Heart right ventricle (tissue), 16 donors: ENCODE measurements around the gene UBE3C. TPM values are rescaled to one million over a fixed set of nuclear protein-coding genes. Genes with fewer than 3 reads are reported as not detected.

Experiments
- ATAC-seq, 8 donors: fragments of 200-7000 bp; cut with Tn5 transposase; one replicate each; pipeline ENCODE4 v1.9.1; 2020; ENCODE audit warnings: mild to moderate bottlenecking in 8 of 8, moderate library complexity in 8 of 8, moderate number of reproducible peaks in 1 of 8
- DNase-seq, 2 donors: peaks; one replicate each; pipeline ENCODE4 v3.0.0-alpha.2; 2020
- H3K27ac ChIP-seq, 10 donors: fragments of 200-600 bp; sonication (generic) in 2 of 10; one replicate each; pipeline versions ENCODE4 v1.5.0 to v1.8.0; 2020 to 2022; ENCODE audit warnings: mild to moderate bottlenecking in 3 of 10
- H3K27me3 ChIP-seq, 7 donors: fragments of 200-600 bp; one replicate each; pipeline ENCODE4 v1.8.0; 2021 to 2022; ENCODE audit warnings: mild to moderate bottlenecking in 2 of 7
- H3K36me3 ChIP-seq, 9 donors: fragments of 200-600 bp; sonication (generic) in 1 of 9; one replicate each; pipeline versions ENCODE4 v1.5.0 to v1.8.0; 2020 to 2022; ENCODE audit warnings: mild to moderate bottlenecking in 2 of 9
- H3K4me1 ChIP-seq, 9 donors: fragments of 200-600 bp; sonication (generic) in 1 of 9; one replicate each; pipeline versions ENCODE4 v1.5.0 to v1.8.0; 2020 to 2022; ENCODE audit warnings: mild to moderate bottlenecking in 4 of 9
- H3K4me3 ChIP-seq, 10 donors: fragments of 200-600 bp; sonication (generic) in 2 of 10; one replicate each; pipeline versions ENCODE4 v1.5.0 to v1.8.0; 2020 to 2022; ENCODE audit warnings: mild to moderate bottlenecking in 7 of 10, moderate library complexity in 2 of 10
- H3K9me3 ChIP-seq, 11 donors: fragments of 200-600 bp in 10 of 11; sonication (generic) in 2 of 11; one replicate each; pipeline versions ENCODE4 v1.5.0 to v1.8.0; 2013 to 2022; ENCODE audit warnings: mild to moderate bottlenecking in 2 of 11, control low read depth in 1 of 11, moderate library complexity in 1 of 11
- WGBS, 2 donors: extraction: QIAGEN DNeasy Blood & Tissue Kit; methylation state at CpG; one replicate each; pipeline ENCODE4 v1.1.7; 2013; ENCODE audit warnings: inconsistent platforms in 1 of 2; 5-methylcytosine and 5-hydroxymethylcytosine counted together
- intact Hi-C, 10 donors: fragments of 100-400 bp; cut with DNase I; formaldehyde crosslinking; loops; one replicate each; pipeline versions ENCODE4 v1.11.1 to v1.14.2; 2022
- polyA plus RNA-seq, 2 donors: library from polyadenylated mRNA; stranded (reverse); fragments of 200-250 nt; gene quantifications; one replicate each; pipeline ENCODE4 v1.2.3, GENCODE V29; 2013
- total RNA-seq, 10 donors: library from RNA; stranded (reverse); fragmentation: NEBNext Ultra II Directional in 3 of 10; extraction: Animal tissue kit (Norgen Biotek cat#: 25700) in 3 of 10; gene quantifications; one replicate each; pipeline versions ENCODE4 v1.2.1 to v1.2.4, GENCODE V29; 2021 to 2023
- TF ChIP-seq, protein P1 (sequence below), 9 donors: fragments of 200-600 bp; sonication (generic) in 2 of 9; IDR thresholded peaks; one replicate each; pipeline versions ENCODE4 v1.5.0 to v1.8.0; 2021 to 2022; ENCODE audit warnings: antibody characterized with exemption in 9 of 9, mild to moderate bottlenecking in 5 of 9, moderate library complexity in 1 of 9
- donor health status: Arrhythmogenic right ventricular cardiomyopathy.
- donor health status: ischemic (EF 13 %, LVEDD 7.1; RV severe dilation, severe dysfunction).
- donor health status: healthy with polysubstance abuse.
- donor health status: DM: no; HTN: yes; CAD: no.
- donor health status: DM: no; HTN: no; CAD: no.
- donor health status: ischemic (EF 25% LVEDD 6.9; RV normal size, moderate dysfunction).
- donor health status: ischemic (EF 25% LVEDD 5.7; RV mildly dilated, moderate dysfunction).
- donor health status: healthy.
- donor health status: DM: yes; HTN: yes; CAD: no.
- donor health status: Ischemic cardiomyopathy.
- donor health status: ischemic (EF 35%, LVEDD 5.7; RV mildly dilated, moderate dysfunction).
- donor health status: nonischemic (EF 11% LVEDD 7.7; RV severe dilation, severe dysfunction).
- donor health status: DM: yes; HTN: yes; CAD: no.
- donor health status: PGD.
- donor health status: ischemic (EF 29% LVEDD 5.4; RV normal size, mild dysfunction).
- donor health status: nonischemic (EF 23%, LVEDD 6.1; RV moderate dilation, normal function).

Gene UBE3C
- total and polyA plus RNA-seq, 12 donors, result 10.5 to 53.8 (median 48.8) TPM

GRCh38 chr7:157111311-157111710 lies 27.4 kb upstream of the UBE3C start:
- no peak overlapping the region for H3K27ac ChIP-seq
- no peaks in the 10 kb centered on the region for H3K36me3 ChIP-seq
- peaks cover 0 to 24% (median 0%) of the 10 kb centered on the region in 11 donors for H3K9me3 ChIP-seq
- 83 to 85% methylated on average over 9 of the region's 9 CpGs for WGBS, 2 donors
- intact Hi-C loops, result no loop called here
- TF ChIP-seq, protein P1, sequence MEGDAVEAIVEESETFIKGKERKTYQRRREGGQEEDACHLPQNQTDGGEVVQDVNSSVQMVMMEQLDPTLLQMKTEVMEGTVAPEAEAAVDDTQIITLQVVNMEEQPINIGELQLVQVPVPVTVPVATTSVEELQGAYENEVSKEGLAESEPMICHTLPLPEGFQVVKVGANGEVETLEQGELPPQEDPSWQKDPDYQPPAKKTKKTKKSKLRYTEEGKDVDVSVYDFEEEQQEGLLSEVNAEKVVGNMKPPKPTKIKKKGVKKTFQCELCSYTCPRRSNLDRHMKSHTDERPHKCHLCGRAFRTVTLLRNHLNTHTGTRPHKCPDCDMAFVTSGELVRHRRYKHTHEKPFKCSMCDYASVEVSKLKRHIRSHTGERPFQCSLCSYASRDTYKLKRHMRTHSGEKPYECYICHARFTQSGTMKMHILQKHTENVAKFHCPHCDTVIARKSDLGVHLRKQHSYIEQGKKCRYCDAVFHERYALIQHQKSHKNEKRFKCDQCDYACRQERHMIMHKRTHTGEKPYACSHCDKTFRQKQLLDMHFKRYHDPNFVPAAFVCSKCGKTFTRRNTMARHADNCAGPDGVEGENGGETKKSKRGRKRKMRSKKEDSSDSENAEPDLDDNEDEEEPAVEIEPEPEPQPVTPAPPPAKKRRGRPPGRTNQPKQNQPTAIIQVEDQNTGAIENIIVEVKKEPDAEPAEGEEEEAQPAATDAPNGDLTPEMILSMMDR (IDR thresholded peaks at IDR 0.05), result no peak
- DNase-seq (no peak), ATAC-seq (no peak)
- peaks cover 0 to 27% (median 6%) of the 10 kb centered on the region in 7 donors for H3K27me3 ChIP-seq
- no peaks in the 10 kb centered on the region for H3K4me1 ChIP-seq
- H3K4me3 ChIP-seq, result no peak overlapping the region

- 86 to 89% methylated on average over 8 of the region's 8 CpGs for WGBS, 2 donors
- Histone ChIP-seq H3K36me3 (no peaks in the 10 kb centered on the region), H3K9me3 (peaks cover 0 to 24% (median 0%) of the 10 kb centered on the region in 11 donors), H3K27ac (no peak overlapping the region), H3K4me1 (no peaks in the 10 kb centered on the region), H3K27me3 (peaks cover 0 to 27% (median 6%) of the 10 kb centered on the region in 7 donors), H3K4me3 (no peak overlapping the region)
- no peak for DNase-seq
- intact Hi-C loops, result no loop called here
- TF ChIP-seq, protein P1 (IDR thresholded peaks at IDR 0.05), result no peak
- ATAC-seq, result no peak
Measured at GRCh38 chr7:157112706-157113105, 26.0 kb upstream of the UBE3C start.

GRCh38 chr7:157113607-157114006 lies 25.1 kb upstream of the UBE3C start:
- DNase-seq (no peak), ATAC-seq (no peak)
- TF ChIP-seq, protein P1 (IDR thresholded peaks at IDR 0.05), result no peak
- Histone ChIP-seq H3K27me3 (peaks cover 0 to 27% (median 6%) of the 10 kb centered on the region in 7 donors), H3K4me3 (no peak overlapping the region), H3K4me1 (no peaks in the 10 kb centered on the region), H3K27ac (no peak overlapping the region), H3K9me3 (peaks cover 0 to 20% (median 0%) of the 10 kb centered on the region in 11 donors), H3K36me3 (no peaks in the 10 kb centered on the region)
- intact Hi-C loops, result no loop called here
- 56 to 60% methylated on average over 2 of the region's 2 CpGs for WGBS, 2 donors

DNA sequence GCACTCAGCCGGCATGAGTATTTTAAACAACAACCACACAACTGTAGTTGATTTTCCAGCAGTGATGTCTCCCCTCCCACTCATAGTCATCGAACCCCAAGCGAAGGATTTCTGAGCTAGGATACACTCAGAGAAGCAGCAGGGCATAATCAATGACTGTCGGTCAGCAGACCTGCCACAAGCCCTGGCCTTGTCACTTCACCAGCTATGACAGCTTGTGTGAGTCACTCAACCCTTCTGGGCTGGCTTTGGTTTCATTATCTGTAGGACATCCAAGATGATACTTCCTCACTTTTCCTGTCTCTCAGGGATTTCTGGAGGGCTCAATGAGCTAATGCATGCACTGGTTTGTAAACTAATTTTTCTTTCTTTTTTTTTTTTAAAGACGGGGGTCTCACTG lies 22.0 kb upstream of the UBE3C start:
- DNase-seq (no peak), ATAC-seq (no peak)
- Histone ChIP-seq H3K36me3 (no peaks in the 10 kb centered on the region), H3K4me1 (no peaks in the 10 kb centered on the region), H3K27ac (no peak overlapping the region), H3K9me3 (peaks cover 0 to 12% (median 0%) of the 10 kb centered on the region in 11 donors), H3K27me3 (peaks cover 0 to 10% (median 0%) of the 10 kb centered on the region in 7 donors), H3K4me3 (no peak overlapping the region)
- TF ChIP-seq, protein P1 (IDR thresholded peaks at IDR 0.05), result no peak
- intact Hi-C loops, result no loop called here
- 91 to 92% methylated on average over 5 of the region's 5 CpGs for WGBS, 2 donors
